HTR-8/SVneo (cell line): ENCODE measurements around the gene COPB1.

ENCODE experiments used
- DNase-seq: peaks from one replicate; pipeline ENCODE4 v3.0.0; 2011; ENCODE audit warnings: low spot score, mixed read lengths; ENCODE audit not compliant: insufficient read length
- FAIRE-seq: peaks from 2 replicates; lab custom pipeline; 2011; peaks lifted over from hg19 to GRCh38; lab: Jason Lieb, UNC

Gene COPB1

GRCh38 chr11:14519597-14519916, 19.9 kb upstream of the COPB1 start:
- FAIRE-seq, result no peak
- DNase-seq, result no peak

- no peak for FAIRE-seq
- no peak for DNase-seq
These were observed 19.2 kb upstream of the COPB1 start for GRCh38 chr11:14518820-14519219.

- FAIRE-seq, result no peak
- DNase-seq, result no peak
These were observed 14.2 kb upstream of the COPB1 start for GRCh38 chr11:14513800-14514199.

GRCh38 chr11:14506532-14506931, 6.9 kb upstream of the COPB1 start:
- no peak for DNase-seq
- no peak for FAIRE-seq

GRCh38 chr11:14503023-14503422, 3.4 kb upstream of the COPB1 start:
- DNase-seq, result no peak
- no peak for FAIRE-seq

- no peak for FAIRE-seq
- no peak for DNase-seq
These were observed 2.4 kb upstream of the COPB1 start for GRCh38 chr11:14502039-14502438.

- DNase-seq (peak; percentile 36), FAIRE-seq (no peak)
These were observed 605 bp upstream of the COPB1 start for GRCh38 chr11:14500181-14500651.

- DNase-seq, result peak; percentile 19
- no peak for FAIRE-seq
These were observed 442 bp downstream of the COPB1 start for GRCh38 chr11:14499178-14499559.

GRCh38 chr11:14480716-14481115, 18.9 kb downstream of the COPB1 start:
- DNase-seq, result no peak
- FAIRE-seq, result no peak

GRCh38 chr11:14471127-14471526, 28.5 kb downstream of the COPB1 start:
- no peak for FAIRE-seq
- no peak for DNase-seq

GRCh38 chr11:14463623-14464022, 36.0 kb downstream of the COPB1 start:
- FAIRE-seq (no peak), DNase-seq (no peak)

GRCh38 chr11:14460147-14460546, 39.5 kb downstream of the COPB1 start:
- FAIRE-seq (no peak), DNase-seq (no peak)

GRCh38 chr11:14458377-14458776, 41.2 kb downstream of the COPB1 start:
- FAIRE-seq, result no peak
- no peak for DNase-seq

GRCh38 chr11:14455648-14456430, 43.8 kb downstream of the COPB1 start:
- FAIRE-seq (peak; percentile 52), DNase-seq (no peak)

GRCh38 chr11:14454861-14455632, 44.6 kb downstream of the COPB1 start:
- DNase-seq (peak; percentile 36), FAIRE-seq (no peak)

- FAIRE-seq, result no peak
These were observed 47.8 kb downstream of the COPB1 start for GRCh38 chr11:14451825-14452224.

GRCh38 chr11:14449302-14449714, 50.3 kb downstream of the COPB1 start:
- FAIRE-seq, result no peak
- DNase-seq, result no peak

More at GRCh38 chr11:14451825-14452224, 47.8 kb downstream of the COPB1 start:
- DNase-seq, result no peak

GRCh38 chr11:14448240-14448639, 51.4 kb downstream of the COPB1 start:
- FAIRE-seq, result no peak

GRCh38 chr11:14446701-14447169, 52.9 kb downstream of the COPB1 start:
- DNase-seq, result no peak
- no peak for FAIRE-seq

More at GRCh38 chr11:14448240-14448639, 51.4 kb downstream of the COPB1 start:
- no peak for DNase-seq

GRCh38 chr11:14445542-14446530, 53.8 kb downstream of the COPB1 start:
- no peak for FAIRE-seq
- DNase-seq, result no peak
